Suprapubic skin (tissue), 4 donors: ENCODE data around the gene PLXNC1.

ENCODE experiments used
- POLR2A ChIP-seq, 2 donors: fragments of 450-650 bp; IDR thresholded peaks; one replicate each; pipeline ENCODE4 v1.6.1; 2017; ENCODE audit warnings: antibody characterized with exemption in 2 of 2, mild to moderate bottlenecking in 2 of 2, moderate library complexity in 2 of 2
- POLR2AphosphoS5 ChIP-seq, 3 donors: sonication (generic); formaldehyde crosslinking; IDR thresholded peaks; one replicate each; pipeline ENCODE4 v1.6.1; 2017; ENCODE audit warnings: antibody characterized with exemption in 3 of 3
- TF ChIP-seq, protein P1 (sequence below), 2 donors: fragments of 200-600 bp in 1 of 2; fragments of 450-650 bp in 1 of 2; sonication (generic) in 1 of 2; IDR thresholded peaks; one replicate each; pipeline ENCODE4 v1.5.1; 2016 to 2019; ENCODE audit warnings: antibody characterized with exemption in 2 of 2, mild to moderate bottlenecking in 1 of 2, moderate library complexity in 1 of 2

DNA sequence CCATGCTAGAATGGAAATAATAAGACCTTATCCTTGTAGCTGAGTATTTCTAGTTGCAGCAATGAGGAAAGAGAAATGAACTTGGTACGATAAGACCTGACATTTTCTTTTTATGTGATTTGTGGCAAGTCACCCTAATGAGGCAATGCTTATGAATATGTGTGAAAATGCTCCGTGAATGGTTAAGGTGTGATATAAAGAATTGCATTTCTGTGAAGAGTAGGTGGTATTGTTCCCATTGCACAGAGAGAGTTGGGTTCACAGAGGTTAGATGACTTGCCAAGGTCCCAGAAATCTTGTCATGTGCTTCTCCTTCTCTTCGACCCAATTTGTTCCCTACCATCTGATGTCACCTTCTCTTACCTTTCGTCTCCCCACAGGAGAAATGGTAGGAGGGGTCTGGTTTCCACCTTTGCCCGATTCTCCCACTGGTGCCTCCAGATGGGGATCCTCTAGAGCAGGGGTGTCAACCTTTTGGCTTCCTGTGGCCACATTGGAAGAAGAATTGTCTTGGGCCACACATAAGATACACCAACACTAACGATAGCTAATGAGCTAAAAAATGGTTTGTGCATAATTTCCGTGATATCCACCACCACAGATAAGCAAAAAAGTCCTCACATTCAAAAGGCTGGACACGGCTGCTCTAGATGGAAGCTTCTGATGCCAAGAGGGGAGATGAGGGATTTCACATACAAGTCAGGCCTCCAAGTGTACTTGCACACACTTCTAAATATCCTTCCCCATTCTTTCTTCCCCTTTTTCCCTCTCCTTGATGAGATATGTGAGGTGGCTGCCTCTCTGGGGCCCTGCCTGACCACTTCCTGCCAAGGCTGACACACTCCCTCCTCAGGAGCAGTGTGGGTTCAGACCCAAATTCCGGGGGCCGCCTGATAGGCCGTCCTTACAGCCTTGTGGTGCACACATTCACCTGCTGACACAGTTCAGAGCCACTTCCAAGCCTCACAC, 96.1 kb downstream of the PLXNC1 start:
- TF ChIP-seq, protein P1, sequence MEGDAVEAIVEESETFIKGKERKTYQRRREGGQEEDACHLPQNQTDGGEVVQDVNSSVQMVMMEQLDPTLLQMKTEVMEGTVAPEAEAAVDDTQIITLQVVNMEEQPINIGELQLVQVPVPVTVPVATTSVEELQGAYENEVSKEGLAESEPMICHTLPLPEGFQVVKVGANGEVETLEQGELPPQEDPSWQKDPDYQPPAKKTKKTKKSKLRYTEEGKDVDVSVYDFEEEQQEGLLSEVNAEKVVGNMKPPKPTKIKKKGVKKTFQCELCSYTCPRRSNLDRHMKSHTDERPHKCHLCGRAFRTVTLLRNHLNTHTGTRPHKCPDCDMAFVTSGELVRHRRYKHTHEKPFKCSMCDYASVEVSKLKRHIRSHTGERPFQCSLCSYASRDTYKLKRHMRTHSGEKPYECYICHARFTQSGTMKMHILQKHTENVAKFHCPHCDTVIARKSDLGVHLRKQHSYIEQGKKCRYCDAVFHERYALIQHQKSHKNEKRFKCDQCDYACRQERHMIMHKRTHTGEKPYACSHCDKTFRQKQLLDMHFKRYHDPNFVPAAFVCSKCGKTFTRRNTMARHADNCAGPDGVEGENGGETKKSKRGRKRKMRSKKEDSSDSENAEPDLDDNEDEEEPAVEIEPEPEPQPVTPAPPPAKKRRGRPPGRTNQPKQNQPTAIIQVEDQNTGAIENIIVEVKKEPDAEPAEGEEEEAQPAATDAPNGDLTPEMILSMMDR (IDR thresholded peaks at IDR 0.05), result no peak
- TF ChIP-seq POLR2AphosphoS5 (IDR thresholded peaks at IDR 0.05), result no peak
- TF ChIP-seq POLR2A (IDR thresholded peaks at IDR 0.05), result no peak
